A549 (cell line): Measurements from ENCODE around the gene ETV3.

Source experiments
- CTCF ChIP-seq: fragments of >200 bp; sonication (Bioruptor Twin); formaldehyde crosslinking; IDR thresholded peaks from 3 replicates; pipeline ENCODE4 v1.5.1; 2016
- HDAC2 ChIP-seq: fragments of 200-600 bp; sonication (generic); IDR thresholded peaks from 2 replicates; pipeline ENCODE4 v1.6.1; 2016
- JUN ChIP-seq, 2 experiments: fragments of >200 bp; sonication (Bioruptor Twin); formaldehyde crosslinking; IDR thresholded peaks; 2 replicates in 1 of 2; 3 replicates in 1 of 2; pipeline ENCODE4 v1.6.1; 2016 to 2017
- KDM5A ChIP-seq: fragments of 200-600 bp; sonication (generic); IDR thresholded peaks from 2 replicates; pipeline ENCODE4 v1.6.1; 2016; ENCODE audit warnings: antibody characterized with exemption, mild to moderate bottlenecking
- MAFK ChIP-seq: fragments of 450-650 bp; IDR thresholded peaks from 2 replicates; pipeline ENCODE4 v1.6.1; 2014; ENCODE audit not compliant: partially characterized antibody
- MAZ ChIP-seq: fragments of 150-350 bp; IDR thresholded peaks from 2 replicates; pipeline ENCODE4 v1.6.1; 2014; ENCODE audit warnings: antibody characterized with exemption, low read depth, low read length, borderline replicate concordance
- PBX3 ChIP-seq: IDR thresholded peaks from 2 replicates; pipeline ENCODE4 v1.6.1; 2012
- POLR2A ChIP-seq: IDR thresholded peaks from 2 replicates; pipeline ENCODE4 v1.6.1; 2012; ENCODE audit warnings: mild to moderate bottlenecking, low read length
- RAD21 ChIP-seq, 2 experiments: fragments of >200 bp in 1 of 2; sonication (Bioruptor Twin) in 1 of 2; formaldehyde crosslinking in 1 of 2; IDR thresholded peaks in 1 of 2; conservative IDR thresholded peaks in 1 of 2; 2 replicates in 1 of 2; 3 replicates in 1 of 2; pipeline ENCODE4 v1.6.1; 2012 to 2018; ENCODE audit warnings: inconsistent platforms in 1 of 2
- RCOR1 ChIP-seq: fragments of 150-350 bp; IDR thresholded peaks from 2 replicates; pipeline ENCODE4 v1.6.1; 2014; ENCODE audit warnings: antibody characterized with exemption, low read length, low read depth
- RFX5 ChIP-seq: fragments of 450-650 bp; IDR thresholded peaks from 2 replicates; pipeline ENCODE4 v1.7.1; 2014; ENCODE audit warnings: antibody characterized with exemption, mild to moderate bottlenecking, moderate library complexity
- RNF2 ChIP-seq: fragments of 200-600 bp; sonication (generic); IDR thresholded peaks from 2 replicates; pipeline ENCODE4 v1.6.1; 2016; ENCODE audit warnings: low read depth, mild to moderate bottlenecking, antibody characterized with exemption, moderate library complexity, borderline replicate concordance
- TF ChIP-seq, protein P1 (sequence below): fragments of >200 bp; sonication (Bioruptor Twin); formaldehyde crosslinking; IDR thresholded peaks from 3 replicates; pipeline ENCODE4 v1.6.1; 2016
- TF ChIP-seq, protein P2 (sequence below): fragments of 200-600 bp; sonication (generic); IDR thresholded peaks from 2 replicates; pipeline ENCODE4 v1.6.1; 2016; ENCODE audit warnings: antibody characterized with exemption, mild to moderate bottlenecking, moderate library complexity

DNA sequence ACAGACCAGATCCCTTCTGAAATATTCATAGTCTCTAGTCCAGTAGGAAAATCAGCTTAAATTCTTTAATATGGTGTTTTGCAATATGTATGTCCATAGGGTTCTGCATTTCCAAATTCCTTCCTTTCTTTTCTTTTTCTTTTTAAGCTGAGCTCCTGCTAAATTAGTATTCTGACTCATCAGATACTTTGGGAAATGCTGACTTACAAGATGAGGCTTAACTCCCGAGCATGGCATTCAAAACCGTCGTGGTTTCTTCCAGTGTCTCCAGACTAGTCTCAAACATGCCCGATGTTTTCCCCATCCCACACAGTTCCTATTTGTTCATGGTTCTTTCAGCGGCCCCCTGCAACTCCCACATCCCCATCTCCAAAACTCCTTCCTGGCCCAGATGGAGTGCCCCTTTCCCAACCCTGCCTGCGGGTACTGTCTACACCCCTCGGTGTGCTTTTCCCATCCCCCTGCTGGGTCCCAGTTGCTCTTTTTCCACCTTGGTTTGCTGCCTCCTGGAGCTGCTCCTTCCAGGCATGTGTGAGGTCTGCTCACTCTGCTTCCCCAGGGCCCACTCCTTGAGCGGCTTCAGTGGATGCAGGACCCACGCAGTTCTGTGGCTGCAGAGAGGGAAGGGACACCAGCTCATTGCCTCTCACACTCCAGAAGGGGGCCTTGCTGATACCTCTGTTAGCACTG, 19.5 kb upstream of the ETV3 start:
- TF ChIP-seq CTCF: no peak
- TF ChIP-seq MAFK: no peak
- TF ChIP-seq RFX5: no peak
- TF ChIP-seq, protein P1, sequence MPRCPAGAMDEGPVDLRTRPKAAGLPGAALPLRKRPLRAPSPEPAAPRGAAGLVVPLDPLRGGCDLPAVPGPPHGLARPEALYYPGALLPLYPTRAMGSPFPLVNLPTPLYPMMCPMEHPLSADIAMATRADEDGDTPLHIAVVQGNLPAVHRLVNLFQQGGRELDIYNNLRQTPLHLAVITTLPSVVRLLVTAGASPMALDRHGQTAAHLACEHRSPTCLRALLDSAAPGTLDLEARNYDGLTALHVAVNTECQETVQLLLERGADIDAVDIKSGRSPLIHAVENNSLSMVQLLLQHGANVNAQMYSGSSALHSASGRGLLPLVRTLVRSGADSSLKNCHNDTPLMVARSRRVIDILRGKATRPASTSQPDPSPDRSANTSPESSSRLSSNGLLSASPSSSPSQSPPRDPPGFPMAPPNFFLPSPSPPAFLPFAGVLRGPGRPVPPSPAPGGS: no peak
- no peak for TF ChIP-seq RCOR1
- no peak for TF ChIP-seq RNF2
- no peak for TF ChIP-seq PBX3
- TF ChIP-seq, protein P2, sequence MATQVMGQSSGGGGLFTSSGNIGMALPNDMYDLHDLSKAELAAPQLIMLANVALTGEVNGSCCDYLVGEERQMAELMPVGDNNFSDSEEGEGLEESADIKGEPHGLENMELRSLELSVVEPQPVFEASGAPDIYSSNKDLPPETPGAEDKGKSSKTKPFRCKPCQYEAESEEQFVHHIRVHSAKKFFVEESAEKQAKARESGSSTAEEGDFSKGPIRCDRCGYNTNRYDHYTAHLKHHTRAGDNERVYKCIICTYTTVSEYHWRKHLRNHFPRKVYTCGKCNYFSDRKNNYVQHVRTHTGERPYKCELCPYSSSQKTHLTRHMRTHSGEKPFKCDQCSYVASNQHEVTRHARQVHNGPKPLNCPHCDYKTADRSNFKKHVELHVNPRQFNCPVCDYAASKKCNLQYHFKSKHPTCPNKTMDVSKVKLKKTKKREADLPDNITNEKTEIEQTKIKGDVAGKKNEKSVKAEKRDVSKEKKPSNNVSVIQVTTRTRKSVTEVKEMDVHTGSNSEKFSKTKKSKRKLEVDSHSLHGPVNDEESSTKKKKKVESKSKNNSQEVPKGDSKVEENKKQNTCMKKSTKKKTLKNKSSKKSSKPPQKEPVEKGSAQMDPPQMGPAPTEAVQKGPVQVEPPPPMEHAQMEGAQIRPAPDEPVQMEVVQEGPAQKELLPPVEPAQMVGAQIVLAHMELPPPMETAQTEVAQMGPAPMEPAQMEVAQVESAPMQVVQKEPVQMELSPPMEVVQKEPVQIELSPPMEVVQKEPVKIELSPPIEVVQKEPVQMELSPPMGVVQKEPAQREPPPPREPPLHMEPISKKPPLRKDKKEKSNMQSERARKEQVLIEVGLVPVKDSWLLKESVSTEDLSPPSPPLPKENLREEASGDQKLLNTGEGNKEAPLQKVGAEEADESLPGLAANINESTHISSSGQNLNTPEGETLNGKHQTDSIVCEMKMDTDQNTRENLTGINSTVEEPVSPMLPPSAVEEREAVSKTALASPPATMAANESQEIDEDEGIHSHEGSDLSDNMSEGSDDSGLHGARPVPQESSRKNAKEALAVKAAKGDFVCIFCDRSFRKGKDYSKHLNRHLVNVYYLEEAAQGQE: no peak
- TF ChIP-seq KDM5A: no peak
- no peak for TF ChIP-seq HDAC2
- TF ChIP-seq POLR2A: no peak
- no peak for TF ChIP-seq RAD21 (conservative IDR thresholded peaks at IDR 0.05 in 1 of 2, IDR thresholded peaks at IDR 0.05 in 1 of 2)
- no peak for TF ChIP-seq JUN (IDR thresholded peaks at IDR 0.05)
- no peak for TF ChIP-seq MAZ
